ENCODE results near the gene TMEM132C.
"Not testable (repeated sequence)": the region's sequence is repeated elsewhere in the genome, so short reads cannot be mapped to it uniquely, and the experiment has no call there.

TMEM132C gene

DNA sequence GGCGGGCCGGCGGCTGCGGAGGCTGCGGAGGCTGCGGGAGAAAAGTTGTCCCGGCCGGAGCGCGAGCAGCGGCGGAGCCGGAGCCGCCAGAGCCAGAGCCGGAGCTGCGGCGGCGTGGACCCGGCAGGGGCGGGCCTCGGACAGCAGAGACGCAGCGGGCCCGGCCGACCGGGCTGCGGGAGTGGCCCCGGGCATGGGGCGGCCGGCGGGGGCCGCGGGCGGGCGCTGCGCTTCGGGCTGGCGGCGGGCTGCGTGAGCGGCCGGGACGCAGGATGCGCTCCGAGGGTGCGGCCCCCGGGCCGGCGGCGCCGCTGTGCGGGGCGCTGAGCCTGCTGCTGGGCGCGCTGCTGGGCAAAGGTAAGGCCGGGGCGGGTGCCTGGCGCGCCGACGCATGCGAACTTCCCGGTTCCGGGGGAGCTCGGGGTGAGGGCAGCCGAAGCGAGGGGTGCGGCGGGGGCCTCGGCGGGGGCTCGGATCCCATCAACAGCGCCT lies at the start of gene TMEM132C:
TSS of gene TMEM132C (plus strand) at position 40 of the 492 bp plus-strand sequence. CDS start at position 273, 233 bp downstream.
- DNase-seq = no peak

GRCh38 chr12:128224226-128224625 lies 42.7 kb upstream of the TMEM132C start:
- DNase-seq = no peak

- DNase-seq = no peak
Observed at GRCh38 chr12:128228581-128228980, 38.4 kb upstream of the TMEM132C start.

- no peak for DNase-seq
Observed at GRCh38 chr12:128235635-128236417, 31.1 kb upstream of the TMEM132C start.

GRCh38 chr12:128236525-128236924 lies 30.4 kb upstream of the TMEM132C start:
- no peak for DNase-seq

DNA sequence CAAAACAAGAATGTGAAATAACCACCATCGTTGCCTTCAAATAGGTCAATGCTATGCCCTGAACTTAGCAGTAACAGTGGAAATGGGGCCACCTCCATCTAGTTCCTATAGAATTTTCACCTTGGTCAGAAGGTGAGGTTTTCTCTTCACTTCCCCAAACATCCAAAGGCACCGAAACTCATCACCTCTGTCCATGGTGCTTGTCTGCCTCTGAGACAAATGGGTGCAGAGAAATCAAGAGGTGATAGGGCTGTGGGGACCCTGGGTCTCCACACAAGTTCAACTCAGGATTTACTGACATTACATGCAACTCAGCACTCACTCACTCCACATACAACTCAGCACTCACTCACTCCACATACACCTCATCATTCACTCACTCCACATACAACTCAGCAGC lies 26.2 kb upstream of the TMEM132C start:
- DNase-seq = no peak

- no peak for DNase-seq
Observed at GRCh38 chr12:128245121-128245520, 21.8 kb upstream of the TMEM132C start.

GRCh38 chr12:128245905-128246304 lies 21.1 kb upstream of the TMEM132C start:
- no peak for DNase-seq

- no peak for DNase-seq
Observed at GRCh38 chr12:128250096-128250495, 16.9 kb upstream of the TMEM132C start.

DNA sequence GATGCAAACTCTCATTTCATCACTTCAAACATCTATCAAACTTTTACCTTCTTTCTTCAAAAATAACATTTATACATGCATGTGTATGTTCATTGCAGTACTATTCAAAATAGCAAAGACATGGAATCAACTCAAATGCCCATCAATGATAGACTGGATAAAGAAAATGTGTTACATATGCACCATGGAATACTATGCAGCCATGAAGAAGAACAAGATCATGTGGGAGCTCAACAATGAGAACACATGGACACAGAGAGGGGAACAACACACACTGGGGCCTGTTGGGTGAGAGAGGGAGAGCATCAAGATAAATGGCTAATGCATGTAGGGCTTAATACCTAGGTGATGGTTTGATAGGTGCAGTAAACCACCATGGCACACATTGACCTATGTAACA lies 13.1 kb upstream of the TMEM132C start:
- DNase-seq = not testable (repeated sequence)

DNA sequence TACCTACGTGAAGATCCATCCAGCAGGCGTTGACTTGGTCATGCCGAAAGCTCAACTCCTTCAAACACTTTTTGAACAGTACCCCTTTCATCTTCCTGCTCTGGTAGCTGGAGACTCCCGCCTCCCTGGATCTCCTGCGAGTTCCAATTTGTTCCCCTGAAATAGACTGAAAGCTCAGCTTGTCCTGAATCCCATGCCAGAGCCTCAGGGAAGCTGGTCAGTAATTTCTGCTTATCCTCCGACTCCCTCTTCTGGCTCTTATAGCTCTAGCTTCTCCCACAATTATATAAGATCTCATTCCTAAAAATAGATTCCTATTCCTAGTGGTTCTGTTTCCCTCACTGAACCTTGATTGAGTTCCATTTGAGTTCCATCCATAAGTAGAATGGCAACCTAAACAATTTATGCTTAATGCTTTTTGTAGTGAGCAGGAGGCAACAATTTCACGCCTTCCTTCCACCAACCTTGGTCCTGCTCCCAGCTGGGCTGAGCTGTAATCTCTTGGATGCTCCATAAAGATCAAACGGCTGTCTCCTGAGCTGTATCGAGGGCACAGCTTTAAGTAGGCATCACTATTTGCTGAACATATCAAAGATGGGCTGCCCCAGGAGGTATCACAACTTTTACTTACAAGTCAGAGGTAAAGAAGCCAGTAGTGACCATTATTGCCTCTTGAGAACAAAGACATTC lies 8.0 kb upstream of the TMEM132C start:
- no peak for DNase-seq

DNA sequence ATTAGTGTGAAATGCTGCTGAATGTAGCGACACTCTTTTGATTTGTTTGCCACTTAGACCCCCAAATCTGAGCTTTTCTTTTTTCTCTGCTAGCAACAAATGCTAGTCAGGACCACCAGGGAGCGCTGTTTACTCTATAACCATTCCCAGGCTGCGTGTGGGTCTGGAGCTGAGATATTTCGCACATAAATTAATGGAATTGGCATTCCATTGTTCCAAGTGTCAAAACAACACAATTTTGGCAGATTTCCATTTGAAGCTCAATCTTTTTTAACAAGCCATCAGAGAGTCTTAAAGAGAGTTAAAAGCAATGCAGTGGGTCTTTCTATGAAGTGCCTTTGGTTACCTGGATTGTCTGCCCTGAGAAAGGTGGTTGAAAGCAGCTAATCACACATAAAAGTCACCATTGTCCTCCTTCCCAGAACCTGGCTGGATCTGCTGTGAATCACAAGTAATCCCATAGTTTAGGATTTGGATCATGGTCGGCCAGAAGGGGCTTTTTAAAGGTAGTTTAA lies 7.4 kb upstream of the TMEM132C start:
- no peak for DNase-seq

DNA sequence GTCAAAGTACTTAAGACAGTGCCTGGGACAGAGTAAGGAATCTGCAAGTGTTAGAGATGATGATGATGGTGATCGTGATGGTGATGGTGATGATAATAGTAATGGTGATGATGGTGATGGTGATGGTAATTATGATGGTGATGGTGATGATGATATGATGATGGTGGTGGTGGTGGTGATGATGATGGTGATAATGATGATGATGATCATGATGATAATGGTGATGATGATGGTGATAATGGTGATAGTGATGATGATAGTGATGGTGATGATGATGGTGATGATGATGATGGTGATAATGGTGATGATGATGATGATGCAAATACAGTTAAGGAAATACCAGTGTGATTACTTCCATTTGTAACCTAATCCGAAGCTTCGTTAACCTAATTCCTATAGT lies 5.2 kb upstream of the TMEM132C start:
- no peak for DNase-seq

DNA sequence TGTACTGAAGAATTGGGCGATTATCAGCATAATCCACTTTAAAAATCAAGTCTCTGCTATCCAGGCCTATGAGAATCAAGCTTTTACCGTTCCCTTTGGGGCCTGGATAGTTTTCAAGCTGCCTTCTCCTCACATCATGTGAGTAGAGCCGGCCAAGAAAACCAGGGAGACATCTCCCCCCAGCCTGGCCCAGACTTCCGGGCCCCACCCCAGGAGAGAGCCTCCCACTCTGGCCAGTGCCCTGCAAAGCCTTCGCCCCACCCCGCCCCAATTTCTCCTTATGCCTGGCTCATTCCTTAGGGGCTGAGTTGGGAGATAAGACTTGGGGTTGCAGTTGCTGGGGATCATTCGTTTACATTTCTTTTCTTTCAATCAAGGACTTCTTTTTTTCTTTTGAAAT lies 1.4 kb upstream of the TMEM132C start:
- no peak for DNase-seq

- no peak for DNase-seq
Observed at GRCh38 chr12:128266086-128266485, 884 bp upstream of the TMEM132C start.

DNA sequence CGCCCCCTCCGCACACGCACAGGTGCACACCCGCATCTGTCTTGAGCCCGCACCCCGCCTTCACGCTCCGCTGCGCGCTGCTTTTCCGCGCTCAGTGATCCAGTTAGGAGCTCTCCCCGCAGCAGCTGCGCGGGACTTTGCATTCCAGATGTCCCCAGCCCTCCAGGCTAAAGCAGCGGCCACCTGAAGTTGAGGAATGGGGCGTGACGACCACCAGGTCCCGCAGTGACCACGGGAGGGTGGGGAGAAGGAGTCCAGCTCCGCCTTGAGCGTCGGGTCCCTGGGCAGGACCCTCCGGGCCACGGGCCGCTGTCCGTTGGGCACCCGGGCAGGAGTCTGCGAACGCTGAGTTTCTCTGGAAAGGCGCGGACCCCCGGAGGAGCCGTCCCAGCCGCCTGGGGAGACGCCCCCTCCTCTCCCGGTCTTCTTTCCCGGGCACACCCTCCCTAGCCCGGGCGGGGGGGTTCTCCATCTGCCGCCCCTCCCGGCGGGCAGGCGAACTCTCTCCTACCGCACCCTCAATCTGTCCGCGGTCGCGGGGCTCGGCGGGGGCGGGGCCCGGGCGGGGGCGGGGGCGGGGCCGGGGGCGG lies 334 bp upstream of the TMEM132C start:
- DNase-seq = no peak

GRCh38 chr12:128267651-128268378 lies 845 bp downstream of the TMEM132C start:
- DNase-seq = no peak

DNA sequence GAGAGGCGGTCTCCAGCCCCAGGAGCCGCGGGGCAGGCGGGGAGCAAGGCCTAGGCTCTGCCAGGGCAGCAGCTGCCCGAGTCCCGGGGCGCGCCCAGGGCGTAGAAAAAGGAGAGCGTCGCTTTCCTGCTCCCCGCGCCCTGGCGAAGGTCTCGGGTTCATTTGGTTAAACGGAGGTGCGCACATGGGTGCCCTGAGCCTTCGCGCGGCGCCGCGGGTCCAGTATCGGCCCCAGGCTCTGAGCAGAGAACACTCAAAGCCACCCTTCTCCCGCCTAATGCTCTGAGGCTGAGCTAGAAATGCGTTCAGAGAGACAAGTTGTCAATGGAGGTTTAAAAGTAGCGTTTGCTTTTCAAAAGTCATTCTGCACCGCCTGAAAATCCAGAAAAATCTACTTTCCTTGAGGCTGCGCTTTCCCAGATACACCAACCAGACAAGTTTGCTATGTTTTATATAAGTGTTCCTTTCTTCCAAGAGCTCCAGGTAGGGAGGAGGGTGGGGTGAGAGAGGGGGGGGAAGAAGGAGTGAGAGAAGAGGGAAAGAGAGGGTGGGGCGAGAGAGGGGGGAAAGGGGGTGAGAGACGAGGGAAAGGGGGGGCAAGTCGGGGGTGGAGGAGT lies 1.5 kb downstream of the TMEM132C start:
- no peak for DNase-seq

GRCh38 chr12:128269181-128269591 lies 2.2 kb downstream of the TMEM132C start:
- DNase-seq = no peak

DNA sequence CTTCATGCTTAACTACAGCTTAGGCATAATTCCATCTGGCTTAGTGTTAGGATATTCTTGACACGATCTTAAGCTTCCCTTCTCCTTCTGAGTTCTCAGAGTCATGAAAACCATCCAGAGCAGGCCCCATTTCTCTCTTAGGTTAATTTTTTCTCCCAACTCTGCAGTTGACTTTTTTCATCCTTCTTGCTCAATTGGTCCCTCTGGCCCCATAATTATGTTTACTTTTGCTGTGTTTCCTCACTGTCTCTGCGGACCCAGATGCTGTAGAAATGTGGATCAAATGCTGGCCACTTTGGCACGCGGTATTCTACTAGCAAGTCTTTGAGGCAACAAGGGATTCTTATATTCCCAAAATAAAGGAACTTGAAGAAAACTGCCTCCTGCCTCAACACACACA lies 9.5 kb downstream of the TMEM132C start:
- DNase-seq = no peak

DNA sequence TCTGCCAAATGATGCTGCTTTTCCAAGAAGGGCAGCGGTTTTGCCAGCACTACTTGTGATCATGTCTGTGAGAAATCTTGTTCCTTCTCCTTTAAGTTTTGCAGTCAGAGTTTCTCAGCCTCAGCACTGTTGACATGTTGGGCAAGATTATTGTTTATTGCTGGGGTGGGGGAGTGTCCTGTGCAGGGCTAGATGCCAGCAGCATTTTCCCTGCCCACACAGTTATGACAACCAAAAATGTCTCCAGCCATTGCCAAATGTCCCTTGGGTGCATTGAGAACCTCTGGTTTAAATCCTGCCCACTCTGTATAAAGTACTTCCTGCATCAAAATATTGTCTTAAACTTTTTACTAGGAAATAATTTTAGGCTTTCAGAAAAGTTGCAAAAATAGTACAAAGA lies 20.0 kb downstream of the TMEM132C start:
- no peak for DNase-seq

GRCh38 chr12:128288357-128288756 lies 21.4 kb downstream of the TMEM132C start:
- DNase-seq = no peak

Data from activated CD4-positive, CD25-positive, alpha-beta regulatory T cell treated with anti-CD3 and anti-CD28 coated beads, Interleukin-2, amount 50 U/mL, for 72 hours (primary cell).